ENCODE results near the gene SOX18. TPM values are rescaled to one million over a fixed set of nuclear protein-coding genes. Genes with fewer than 3 reads are reported as not detected.
A peak's percentile ranks its signal among the peaks of the same experiment; 100 is the strongest.

The SOX18 gene
- total and polyA plus RNA-seq, 2 of the 13 experiments (the other 11 are each of a cell fraction or from before 2014, with no cell fraction given): 1.6 to 1.9 TPM

- TF ChIP-seq ZNF772 (CRISPR knock-in tag; IDR thresholded peaks at IDR 0.05) (0 out of 2 replicates have a peak, but pooled peaks have one; percentile 18), ZNF7 (CRISPR knock-in tag; IDR thresholded peaks at IDR 0.05) (no peak), PPARG (CRISPR knock-in tag; conservative IDR thresholded peaks at IDR 0.05) (no peak), ZNF800 (CRISPR knock-in tag; IDR thresholded peaks at IDR 0.05) (no peak), ZBTB3 (CRISPR knock-in tag; IDR thresholded peaks at IDR 0.05; ENCODE audit: borderline replicate concordance, low read depth) (no peak), MED1 (CRISPR knock-in tag; IDR thresholded peaks at IDR 0.05) (no peak), PRPF4 (IDR thresholded peaks at IDR 0.05; ENCODE audit: low read depth, low read length, poor library complexity, severe bottlenecking) (no peak), TMF1 (CRISPR knock-in tag; IDR thresholded peaks at IDR 0.05; ENCODE audit: low read depth) (0 out of 2 replicates have a peak, but pooled peaks have one; percentile 14), ELF1 (CRISPR knock-in tag; IDR thresholded peaks at IDR 0.05) (no peak), ZNF280B (CRISPR knock-in tag; IDR thresholded peaks at IDR 0.05; ENCODE audit: borderline replicate concordance) (0 out of 2 replicates have a peak, but pooled peaks have one; percentile 64), ZNF556 (CRISPR knock-in tag; IDR thresholded peaks at IDR 0.05; ENCODE audit: borderline replicate concordance) (no peak), ZSCAN12 (CRISPR knock-in tag; IDR thresholded peaks at IDR 0.05) (no peak), JDP2 (CRISPR knock-in tag; IDR thresholded peaks at IDR 0.05; ENCODE audit: borderline replicate concordance) (no peak), TAF15 (IDR thresholded peaks at IDR 0.05; ENCODE audit: low read depth, low read length, poor library complexity, severe bottlenecking) (no peak), NR0B2 (CRISPR knock-in tag; IDR thresholded peaks at IDR 0.05) (no peak), ZNF546 (CRISPR knock-in tag; conservative IDR thresholded peaks at IDR 0.05) (no peak), ZNF768 (CRISPR knock-in tag; IDR thresholded peaks at IDR 0.05) (no peak), HDAC2 (CRISPR knock-in tag; IDR thresholded peaks at IDR 0.05) (no peak)
- TF ChIP-seq, protein P1, sequence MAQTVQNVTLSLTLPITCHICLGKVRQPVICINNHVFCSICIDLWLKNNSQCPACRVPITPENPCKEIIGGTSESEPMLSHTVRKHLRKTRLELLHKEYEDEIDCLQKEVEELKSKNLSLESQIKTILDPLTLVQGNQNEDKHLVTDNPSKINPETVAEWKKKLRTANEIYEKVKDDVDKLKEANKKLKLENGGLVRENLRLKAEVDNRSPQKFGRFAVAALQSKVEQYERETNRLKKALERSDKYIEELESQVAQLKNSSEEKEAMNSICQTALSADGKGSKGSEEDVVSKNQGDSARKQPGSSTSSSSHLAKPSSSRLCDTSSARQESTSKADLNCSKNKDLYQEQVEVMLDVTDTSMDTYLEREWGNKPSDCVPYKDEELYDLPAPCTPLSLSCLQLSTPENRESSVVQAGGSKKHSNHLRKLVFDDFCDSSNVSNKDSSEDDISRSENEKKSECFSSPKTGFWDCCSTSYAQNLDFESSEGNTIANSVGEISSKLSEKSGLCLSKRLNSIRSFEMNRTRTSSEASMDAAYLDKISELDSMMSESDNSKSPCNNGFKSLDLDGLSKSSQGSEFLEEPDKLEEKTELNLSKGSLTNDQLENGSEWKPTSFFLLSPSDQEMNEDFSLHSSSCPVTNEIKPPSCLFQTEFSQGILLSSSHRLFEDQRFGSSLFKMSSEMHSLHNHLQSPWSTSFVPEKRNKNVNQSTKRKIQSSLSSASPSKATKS (CRISPR knock-in tag; IDR thresholded peaks at IDR 0.05): no peak
- TF ChIP-seq, protein P2, sequence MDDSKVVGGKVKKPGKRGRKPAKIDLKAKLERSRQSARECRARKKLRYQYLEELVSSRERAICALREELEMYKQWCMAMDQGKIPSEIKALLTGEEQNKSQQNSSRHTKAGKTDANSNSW (CRISPR knock-in tag; IDR thresholded peaks at IDR 0.05; ENCODE audit: borderline replicate concordance): no peak
- TF ChIP-seq, protein P3, sequence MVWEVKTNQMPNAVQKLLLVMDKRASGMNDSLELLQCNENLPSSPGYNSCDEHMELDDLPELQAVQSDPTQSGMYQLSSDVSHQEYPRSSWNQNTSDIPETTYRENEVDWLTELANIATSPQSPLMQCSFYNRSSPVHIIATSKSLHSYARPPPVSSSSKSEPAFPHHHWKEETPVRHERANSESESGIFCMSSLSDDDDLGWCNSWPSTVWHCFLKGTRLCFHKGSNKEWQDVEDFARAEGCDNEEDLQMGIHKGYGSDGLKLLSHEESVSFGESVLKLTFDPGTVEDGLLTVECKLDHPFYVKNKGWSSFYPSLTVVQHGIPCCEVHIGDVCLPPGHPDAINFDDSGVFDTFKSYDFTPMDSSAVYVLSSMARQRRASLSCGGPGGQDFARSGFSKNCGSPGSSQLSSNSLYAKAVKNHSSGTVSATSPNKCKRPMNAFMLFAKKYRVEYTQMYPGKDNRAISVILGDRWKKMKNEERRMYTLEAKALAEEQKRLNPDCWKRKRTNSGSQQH (CRISPR knock-in tag; IDR thresholded peaks at IDR 0.05; ENCODE audit: low read depth): no peak
- TF ChIP-seq, protein P4, sequence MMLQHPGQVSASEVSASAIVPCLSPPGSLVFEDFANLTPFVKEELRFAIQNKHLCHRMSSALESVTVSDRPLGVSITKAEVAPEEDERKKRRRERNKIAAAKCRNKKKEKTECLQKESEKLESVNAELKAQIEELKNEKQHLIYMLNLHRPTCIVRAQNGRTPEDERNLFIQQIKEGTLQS (CRISPR knock-in tag; IDR thresholded peaks at IDR 0.05): no peak
Measured at GRCh38 chr20:64082820-64083377, 33.5 kb upstream of the SOX18 start (continued).

All from HepG2 (cell line).